HEK293 (cell line): Measurements from ENCODE around the gene LRRN4CL.

Source experiments
- GLIS1 ChIP-seq: fragments of 450-650 bp; formaldehyde crosslinking; IDR thresholded peaks from 2 replicates; pipeline ENCODE4 v1.5.1; 2016; ENCODE audit warnings: missing biosample characterization, missing genetic modification characterization
- GLIS2 ChIP-seq: fragments of 450-650 bp; formaldehyde crosslinking; IDR thresholded peaks from 2 replicates; pipeline ENCODE4 v1.5.1; 2016; ENCODE audit warnings: missing biosample characterization, missing genetic modification characterization
- KLF10 ChIP-seq: fragments of 450-650 bp; IDR thresholded peaks from 2 replicates; pipeline ENCODE4 v1.5.1; 2018; ENCODE audit warnings: missing biosample characterization, mild to moderate bottlenecking, missing genetic modification characterization
- KLF16 ChIP-seq: fragments of 450-650 bp; formaldehyde crosslinking; IDR thresholded peaks from 2 replicates; pipeline ENCODE4 v1.5.1; 2017; ENCODE audit warnings: missing biosample characterization, missing genetic modification characterization
- KLF17 ChIP-seq: fragments of 450-650 bp; formaldehyde crosslinking; IDR thresholded peaks from 2 replicates; pipeline ENCODE4 v1.5.1; 2016; ENCODE audit warnings: missing biosample characterization, missing genetic modification characterization
- MZF1 ChIP-seq: fragments of 450-650 bp; formaldehyde crosslinking; IDR thresholded peaks from 2 replicates; pipeline ENCODE4 v1.5.1; 2017; ENCODE audit warnings: missing biosample characterization, missing genetic modification characterization, borderline replicate concordance
- OSR2 ChIP-seq: fragments of 450-650 bp; formaldehyde crosslinking; IDR thresholded peaks from 2 replicates; pipeline ENCODE4 v1.5.1; 2016; ENCODE audit warnings: missing biosample characterization, missing genetic modification characterization
- PRDM6 ChIP-seq: fragments of 450-650 bp; formaldehyde crosslinking; IDR thresholded peaks from 2 replicates; pipeline ENCODE4 v1.5.1; 2017; ENCODE audit warnings: missing biosample characterization, missing genetic modification characterization
- ZBTB17 ChIP-seq: fragments of 450-650 bp; formaldehyde crosslinking; IDR thresholded peaks from 2 replicates; pipeline ENCODE4 v1.5.1; 2016; ENCODE audit warnings: missing biosample characterization, missing genetic modification characterization
- ZBTB44 ChIP-seq: fragments of 450-650 bp; IDR thresholded peaks from 2 replicates; pipeline ENCODE4 v1.5.1; 2018; ENCODE audit warnings: missing biosample characterization, mild to moderate bottlenecking, missing genetic modification characterization
- ZBTB49 ChIP-seq: fragments of 450-650 bp; formaldehyde crosslinking; IDR thresholded peaks from 2 replicates; pipeline ENCODE4 v1.5.1; 2016; ENCODE audit warnings: missing biosample characterization, missing genetic modification characterization, low read depth
- ZBTB6 ChIP-seq: fragments of 450-650 bp; formaldehyde crosslinking; IDR thresholded peaks from 2 replicates; pipeline ENCODE4 v1.5.1; 2017; ENCODE audit warnings: missing biosample characterization, missing genetic modification characterization
- ZBTB8A ChIP-seq: fragments of 450-650 bp; formaldehyde crosslinking; IDR thresholded peaks from 2 replicates; pipeline ENCODE4 v1.5.1; 2016; ENCODE audit warnings: missing biosample characterization, missing genetic modification characterization
- ZFP3 ChIP-seq: fragments of 450-650 bp; formaldehyde crosslinking; IDR thresholded peaks from 2 replicates; pipeline ENCODE4 v1.5.1; 2016; ENCODE audit warnings: low read depth, missing biosample characterization, missing genetic modification characterization
- ZIC2 ChIP-seq: fragments of 450-650 bp; formaldehyde crosslinking; IDR thresholded peaks from 2 replicates; pipeline ENCODE4 v1.5.1; 2016; ENCODE audit warnings: missing biosample characterization, missing genetic modification characterization
- ZNF140 ChIP-seq: fragments of 450-650 bp; formaldehyde crosslinking; IDR thresholded peaks from 2 replicates; pipeline ENCODE4 v1.5.1; 2016; ENCODE audit warnings: missing biosample characterization, missing genetic modification characterization
- ZNF157 ChIP-seq: fragments of 450-650 bp; formaldehyde crosslinking; IDR thresholded peaks from 2 replicates; pipeline ENCODE4 v1.5.1; 2016; ENCODE audit warnings: missing biosample characterization, missing genetic modification characterization
- ZNF184 ChIP-seq: fragments of 450-650 bp; IDR thresholded peaks from 2 replicates; pipeline ENCODE4 v1.5.1; 2018; ENCODE audit warnings: missing biosample characterization, mild to moderate bottlenecking, missing genetic modification characterization
- ZNF26 ChIP-seq: fragments of 450-650 bp; formaldehyde crosslinking; IDR thresholded peaks from 2 replicates; pipeline ENCODE4 v1.5.1; 2016; ENCODE audit warnings: missing biosample characterization, missing genetic modification characterization
- ZNF274 ChIP-seq, 2 experiments: fragments of 200-500 bp in 1 of 2; fragments of 450-650 bp in 1 of 2; sonication (Bioruptor generic) in 1 of 2; formaldehyde crosslinking in 1 of 2; IDR thresholded peaks; 2 replicates each; pipeline versions ENCODE4 v1.5.1 to v1.6.1; 2014 to 2016; ENCODE audit warnings: borderline replicate concordance in 1 of 2, inconsistent platforms in 1 of 2, low read length in 1 of 2, missing biosample characterization in 1 of 2, missing genetic modification characterization in 1 of 2
- ZNF350 ChIP-seq: fragments of 450-650 bp; formaldehyde crosslinking; IDR thresholded peaks from 2 replicates; pipeline ENCODE4 v1.5.0; 2017; ENCODE audit warnings: missing biosample characterization, mild to moderate bottlenecking, missing genetic modification characterization
- ZNF423 ChIP-seq: fragments of 450-650 bp; formaldehyde crosslinking; IDR thresholded peaks from 2 replicates; pipeline ENCODE4 v1.5.1; 2016; ENCODE audit warnings: missing biosample characterization, missing genetic modification characterization
- ZNF629 ChIP-seq: fragments of 450-650 bp; formaldehyde crosslinking; IDR thresholded peaks from 2 replicates; pipeline ENCODE4 v1.5.1; 2017; ENCODE audit warnings: missing biosample characterization, missing genetic modification characterization
- ZNF785 ChIP-seq: fragments of 450-650 bp; formaldehyde crosslinking; IDR thresholded peaks from 2 replicates; pipeline ENCODE4 v1.5.1; 2016; ENCODE audit warnings: missing biosample characterization, missing genetic modification characterization

The LRRN4CL gene

GRCh38 chr11:62707277-62707861 lies 18.0 kb upstream of the LRRN4CL start, which contains the start of the genes BSCL2 and GNG3 (continued):
- TF ChIP-seq ZNF785 = no peak
- no peak for TF ChIP-seq ZFP3
- TF ChIP-seq ZBTB17 (tag by site-specific recombination) = peak; percentile 83
- TF ChIP-seq KLF16 (tag by site-specific recombination) = no peak
- peak; percentile 34 for TF ChIP-seq ZIC2 (tag by site-specific recombination)
- 0 out of 2 replicates have a peak, but pooled peaks have one; percentile 32 for TF ChIP-seq ZNF629
- no peak for TF ChIP-seq ZNF274 (IDR thresholded peaks at IDR 0.05; ENCODE audit: low read length)
- no peak for TF ChIP-seq ZNF274 (tag by site-specific recombination; IDR thresholded peaks at IDR 0.05; ENCODE audit: borderline replicate concordance)
- no peak for TF ChIP-seq ZNF26
- TF ChIP-seq GLIS2 (tag by site-specific recombination) = peak; percentile 72
- 0 out of 2 replicates have a peak, but pooled peaks have one; percentile 48 for TF ChIP-seq KLF17 (tag by site-specific recombination)
- TF ChIP-seq OSR2 (tag by site-specific recombination) = no peak
- TF ChIP-seq ZNF184 (tag by site-specific recombination) = 0 out of 2 replicates have a peak, but pooled peaks have one; percentile 33
- TF ChIP-seq GLIS1 = peak; percentile 73; the same call in 1 of the 2 replicates
- no peak for TF ChIP-seq ZNF423 (tag by site-specific recombination)
- no peak for TF ChIP-seq PRDM6 (tag by site-specific recombination)
- peak; percentile 56; the same call in 1 of the 2 replicates for TF ChIP-seq KLF10 (tag by site-specific recombination)
- TF ChIP-seq ZBTB8A (tag by site-specific recombination) = no peak
- no peak for TF ChIP-seq ZBTB49 (tag by site-specific recombination)
- TF ChIP-seq MZF1 (tag by site-specific recombination) = no peak
- TF ChIP-seq ZBTB6 (tag by site-specific recombination) = no peak
- TF ChIP-seq ZNF140 (tag by site-specific recombination) = no peak
- no peak for TF ChIP-seq ZNF157 (tag by site-specific recombination)
- peak; percentile 77 for TF ChIP-seq ZBTB44 (tag by site-specific recombination)
- TF ChIP-seq ZNF350 (tag by site-specific recombination) = no peak
- TF ChIP-seq, all 188 proteins: peak for 19
